HL-60/S4 (cell line): ENCODE measurements around the gene RFX4.

Source experiments
- in situ Hi-C: fragments of 300-500 bp; cut with MboI; formaldehyde crosslinking; loops from 2 replicates; pipeline ENCODE4 v1.14.3; 2022; ENCODE audit warnings: low sequenced_read_pairs

The RFX4 gene

GRCh38 chr12:106582641-106583230 is at the start of gene RFX4:
RFX4 (plus strand) TSS chr12:106583004; CDS start chr12:106583321, 317 bp downstream.
- in situ Hi-C loops: no loop called here

DNA sequence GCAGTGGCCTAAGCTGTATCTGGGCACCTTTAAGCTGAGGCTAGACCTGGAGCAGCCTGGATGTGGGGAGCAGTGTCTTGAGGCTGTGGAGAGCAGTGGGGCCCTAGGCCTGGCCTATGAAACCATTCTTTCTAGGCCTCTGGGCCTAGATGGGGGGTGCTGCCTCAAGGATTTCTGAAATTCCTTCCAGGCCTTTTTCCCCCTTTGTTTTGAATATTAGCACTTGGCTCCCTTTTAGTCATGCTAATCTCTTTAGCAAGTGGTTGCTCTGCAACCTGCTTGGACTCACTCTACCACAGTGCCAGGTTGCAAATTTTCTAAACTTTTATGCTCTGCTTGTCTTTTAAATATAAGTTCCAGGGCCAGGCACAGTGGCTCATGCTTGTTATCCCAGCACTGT is 41.6 kb upstream of the RFX4 start:
- in situ Hi-C loops: no loop called here

- in situ Hi-C loops: no loop called here
Observed at GRCh38 chr12:106551410-106551809, 31.4 kb upstream of the RFX4 start.

DNA sequence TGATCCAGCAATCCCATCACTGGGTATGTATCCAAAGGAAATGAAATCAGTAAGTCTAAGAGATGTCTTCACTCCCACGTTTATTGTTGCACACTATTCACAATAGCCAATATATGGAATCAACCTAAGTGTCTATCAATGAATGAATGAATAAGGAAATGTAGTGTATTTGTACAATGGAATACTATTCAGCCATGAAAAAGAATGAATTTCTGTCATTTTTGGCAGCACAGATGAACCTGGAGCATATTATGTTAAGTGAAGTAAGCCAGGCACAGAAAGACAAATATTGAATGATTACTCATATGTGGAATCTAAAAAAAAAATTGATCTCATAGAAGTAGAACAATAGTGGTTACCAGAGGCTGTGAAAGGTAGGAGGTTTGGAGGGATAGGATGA is 30.6 kb upstream of the RFX4 start:
- in situ Hi-C loops: no loop called here

DNA sequence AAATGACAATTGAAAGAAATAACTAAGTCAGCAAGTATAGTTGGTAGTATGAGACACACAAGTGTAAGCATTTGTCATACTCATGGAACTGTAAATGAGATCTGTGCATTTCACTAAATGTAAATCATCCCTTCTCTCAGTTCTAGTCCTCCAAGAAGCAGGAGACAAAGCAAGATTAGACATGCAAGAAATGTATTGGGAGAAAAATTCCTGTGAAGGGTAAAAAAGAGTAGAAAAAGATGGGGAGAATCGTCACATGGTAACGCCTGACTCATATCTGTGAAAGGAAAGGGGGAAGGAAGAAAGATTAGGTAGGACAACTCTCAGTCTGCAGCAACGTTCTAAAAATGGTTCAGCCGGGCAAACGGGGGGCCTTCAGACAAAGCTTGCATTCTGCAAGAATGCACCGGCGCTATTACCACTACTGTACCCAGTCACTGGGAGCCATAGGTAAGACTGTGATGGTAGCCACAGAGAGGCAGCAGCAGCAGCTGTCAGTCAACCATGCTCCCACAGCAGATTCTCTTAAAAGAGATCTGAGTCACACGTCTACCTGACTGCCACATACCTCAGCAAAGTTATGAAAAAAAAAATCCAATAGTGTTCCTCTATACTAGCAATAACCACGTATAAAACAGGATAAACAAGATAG is 18.0 kb upstream of the RFX4 start:
- in situ Hi-C loops: no loop called here

DNA sequence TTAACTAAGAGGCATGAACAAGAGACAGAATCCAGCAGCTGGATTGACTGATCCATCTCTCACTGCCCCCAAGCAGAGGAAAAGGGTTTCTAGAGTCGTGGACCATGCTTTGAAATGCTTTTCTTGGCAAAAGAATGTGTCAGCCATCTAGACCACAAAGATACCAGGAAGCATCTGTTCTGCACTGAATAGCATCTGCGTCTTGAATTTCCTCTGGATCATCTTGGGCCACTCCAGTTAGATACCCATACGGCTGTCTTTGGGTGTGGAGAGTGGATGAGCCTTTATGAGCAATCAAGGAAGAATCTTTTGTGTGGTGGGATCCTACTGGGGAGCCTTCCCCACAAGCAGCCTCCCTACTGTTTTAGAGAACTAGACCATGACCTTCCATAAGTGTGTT is 16.0 kb upstream of the RFX4 start:
- in situ Hi-C loops: no loop called here

GRCh38 chr12:106573239-106573638 is 9.6 kb upstream of the RFX4 start:
- in situ Hi-C loops: no loop called here

DNA sequence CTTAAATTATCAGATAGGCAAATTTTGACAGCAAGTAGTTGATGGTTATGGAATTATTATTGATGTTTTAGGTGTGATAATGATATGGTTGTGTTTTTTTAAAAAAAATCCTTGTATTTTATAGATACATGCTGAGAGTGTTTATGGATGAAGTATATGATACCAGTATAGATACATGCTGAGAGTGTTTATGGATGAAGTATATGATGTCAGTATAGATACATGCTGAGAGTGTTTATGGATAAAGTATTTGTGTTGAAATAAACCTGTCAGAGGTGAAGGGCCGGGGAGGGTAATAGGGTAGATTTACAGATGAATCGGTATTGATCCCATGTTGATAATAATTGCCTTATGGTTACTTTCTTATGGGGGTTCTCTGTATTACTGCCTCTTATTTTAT is 6.0 kb upstream of the RFX4 start:
- in situ Hi-C loops: no loop called here

DNA sequence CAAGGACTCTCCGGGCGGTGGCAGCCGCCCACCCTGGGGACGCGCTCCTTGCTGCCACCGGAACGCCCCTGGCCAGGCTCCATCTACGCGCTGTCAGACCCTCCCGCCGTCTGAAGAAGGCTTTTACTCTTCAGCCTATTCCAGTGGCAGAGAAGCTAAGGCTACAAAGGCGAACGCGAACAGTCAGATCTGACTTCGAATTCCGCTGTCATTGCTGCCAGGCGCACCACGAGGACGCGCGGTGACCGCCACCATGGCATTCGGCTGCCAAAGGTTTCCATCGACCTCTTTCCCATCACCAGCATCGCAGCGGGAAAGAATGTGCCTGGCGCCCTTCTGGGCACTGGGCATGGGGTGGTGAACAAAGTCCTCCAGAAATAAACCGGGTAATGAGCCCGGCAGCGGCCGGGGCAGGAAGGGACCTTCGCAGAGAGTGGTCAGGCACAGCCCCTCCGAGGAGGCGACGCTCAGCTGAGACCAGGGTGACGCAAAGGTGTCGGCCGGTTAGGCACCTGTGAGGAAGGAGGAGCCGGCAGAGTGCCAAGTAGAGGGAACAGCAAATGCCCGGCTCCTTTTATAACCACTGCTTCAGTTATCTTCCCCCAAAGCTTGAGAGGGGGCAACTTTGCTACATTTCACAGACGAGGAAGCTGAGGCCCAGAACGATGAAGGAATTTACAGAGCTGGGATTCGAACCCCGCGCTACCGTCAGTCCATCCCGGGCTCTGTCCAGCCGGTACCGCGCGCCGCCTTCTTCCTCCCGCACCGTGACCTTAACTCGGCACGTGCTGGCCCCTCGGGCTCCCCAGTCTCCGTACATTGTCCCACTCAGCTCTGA is 1.9 kb upstream of the RFX4 start:
- in situ Hi-C loops: no loop called here

GRCh38 chr12:106581543-106582248 is 1.1 kb upstream of the RFX4 start:
- in situ Hi-C loops: no loop called here

DNA sequence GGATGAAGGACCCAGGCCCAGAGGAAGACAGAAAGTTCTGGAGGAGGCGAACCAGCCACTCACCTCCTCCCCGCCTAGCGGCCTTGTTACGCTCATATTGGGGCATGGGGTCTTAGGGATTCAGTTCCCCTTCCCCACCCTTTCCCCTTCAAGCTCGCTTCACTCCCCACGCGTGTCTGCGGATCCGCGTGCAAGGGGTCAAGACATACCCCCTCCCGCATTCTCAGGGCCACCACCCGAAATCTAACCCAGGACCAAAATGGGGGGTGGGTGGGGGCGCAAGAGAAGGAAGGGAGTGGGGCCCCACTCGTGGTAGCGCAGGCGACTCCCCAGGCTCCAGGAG is 584 bp upstream of the RFX4 start:
- in situ Hi-C loops: no loop called here

- in situ Hi-C loops: no loop called here
Observed at GRCh38 chr12:106583242-106584103, 669 bp downstream of the RFX4 start.

- in situ Hi-C loops: no loop called here
Observed at GRCh38 chr12:106584104-106585064, 1.6 kb downstream of the RFX4 start.

- in situ Hi-C loops: no loop called here
Observed at GRCh38 chr12:106585105-106585520, 2.3 kb downstream of the RFX4 start.

- in situ Hi-C loops: no loop called here
Observed at GRCh38 chr12:106585521-106586277, 2.9 kb downstream of the RFX4 start.

DNA sequence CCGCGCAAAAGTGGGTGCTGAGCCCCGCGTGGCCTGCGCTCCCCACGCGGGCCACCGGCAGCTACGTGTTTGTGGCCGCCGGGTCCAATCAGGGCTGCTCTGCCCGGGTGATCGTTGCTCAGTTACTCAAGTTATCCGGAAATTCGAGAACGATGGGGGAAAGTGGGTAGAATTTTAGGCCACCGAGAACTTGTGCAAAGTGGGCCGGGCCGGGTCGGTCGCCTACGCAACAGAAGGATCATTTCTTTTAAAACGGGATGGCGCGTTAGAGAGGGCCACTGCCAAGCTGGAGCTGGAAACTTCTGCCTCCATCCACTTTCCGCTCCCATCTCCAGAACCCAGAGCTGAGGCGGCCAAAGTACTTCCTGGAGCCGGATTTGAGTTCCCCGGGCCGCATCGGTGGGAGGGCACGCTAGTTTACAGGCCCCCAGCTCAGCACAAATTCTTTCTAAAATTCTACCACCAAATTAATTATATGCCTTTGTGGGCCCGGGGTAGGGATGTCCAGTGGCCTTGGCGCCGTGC is 3.5 kb downstream of the RFX4 start:
- in situ Hi-C loops: no loop called here

DNA sequence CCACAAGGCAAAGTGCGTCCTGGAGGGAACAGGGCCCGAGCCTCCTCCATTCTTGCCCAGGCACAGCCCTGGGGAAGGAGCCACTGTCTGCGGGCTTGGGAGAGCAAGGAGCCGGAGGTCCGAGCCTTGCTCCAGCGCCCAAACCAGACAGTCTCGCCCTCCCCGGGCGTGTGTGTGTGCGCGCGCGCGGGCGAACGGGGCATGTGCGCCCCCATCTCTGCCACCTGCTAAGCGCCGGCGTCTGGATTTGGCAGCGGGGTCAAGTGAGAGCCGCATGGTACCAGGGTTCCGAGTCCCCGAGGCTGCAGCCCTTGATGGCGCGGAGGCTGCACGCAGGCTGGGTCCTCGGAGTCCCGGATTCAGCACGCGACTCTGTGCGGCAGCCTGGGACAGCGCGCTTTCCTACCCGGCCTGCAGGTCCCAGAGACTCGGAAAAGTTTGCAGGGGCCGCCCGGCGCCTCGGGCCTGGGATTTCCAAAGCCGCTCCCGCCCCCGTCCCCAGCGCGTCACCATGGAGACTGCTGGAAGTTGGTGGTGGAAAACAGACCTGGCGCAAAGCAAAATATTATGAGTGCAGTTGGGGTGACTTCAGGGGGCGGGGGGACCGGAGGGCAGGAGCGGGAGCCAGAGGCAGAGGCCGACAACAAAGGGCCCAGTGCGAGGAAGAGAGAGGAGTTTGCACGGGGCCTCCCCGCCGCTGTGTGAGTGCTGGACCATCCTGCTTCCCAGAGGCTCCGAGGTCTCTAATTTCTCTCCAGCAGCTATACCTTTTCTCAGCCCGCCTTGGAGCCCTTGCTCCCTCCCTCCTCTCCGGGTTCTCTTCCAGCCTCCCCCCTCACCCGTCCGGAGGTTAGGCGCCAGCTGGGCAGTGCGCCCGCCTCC is 4.2 kb downstream of the RFX4 start:
- in situ Hi-C loops: no loop called here

- in situ Hi-C loops: no loop called here
Observed at GRCh38 chr12:106588771-106589170, 6.0 kb downstream of the RFX4 start.
